RWPE2 (cell line): ENCODE results near the gene TMEM267.
A peak's percentile ranks its signal among the peaks of the same experiment; 100 is the strongest.
"Not testable (repeated sequence)": the region's sequence is repeated elsewhere in the genome, so short reads cannot be mapped to it uniquely, and the experiment has no call there.

Source experiments
- ATAC-seq: fragments of 200-7000 bp; cut with Tn5 transposase; 3 replicates; pipeline ENCODE4 v1.9.1; 2021; ENCODE audit warnings: low read depth
- DNase-seq: peaks from one replicate; pipeline ENCODE4 v3.0.0-alpha.2; 2020; ENCODE audit warnings: low spot score
- H3K27ac ChIP-seq: fragments of 450-650 bp; 2 replicates; pipeline ENCODE4 v1.5.1; 2017; ENCODE audit warnings: mild to moderate bottlenecking; ENCODE audit not compliant: poor library complexity, severe bottlenecking
- H3K27me3 ChIP-seq: fragments of 250-450 bp; sonication (Bioruptor Pico); 2 replicates; pipeline ENCODE4 v1.5.1; 2021; ENCODE audit warnings: mild to moderate bottlenecking, moderate library complexity; ENCODE audit not compliant: insufficient read depth, poor library complexity, severe bottlenecking
- H3K36me3 ChIP-seq: fragments of 250-450 bp; sonication (Bioruptor Pico); 2 replicates; pipeline ENCODE4 v1.5.1; 2020; ENCODE audit warnings: low read depth, mild to moderate bottlenecking, moderate library complexity
- H3K4me1 ChIP-seq: fragments of 250-450 bp; sonication (Bioruptor Pico); 2 replicates; pipeline ENCODE4 v1.5.1; 2021; ENCODE audit warnings: mild to moderate bottlenecking, moderate library complexity; ENCODE audit not compliant: insufficient read depth, poor library complexity, severe bottlenecking
- H3K4me3 ChIP-seq: fragments of 250-450 bp; sonication (Bioruptor Pico); 2 replicates; pipeline ENCODE4 v1.5.1; 2021; ENCODE audit warnings: mild to moderate bottlenecking, moderate library complexity; ENCODE audit not compliant: severe bottlenecking
- H3K9me3 ChIP-seq: fragments of 250-450 bp; sonication (Bioruptor Pico); 2 replicates; pipeline ENCODE4 v1.5.1; 2021; ENCODE audit warnings: mild to moderate bottlenecking, moderate library complexity; ENCODE audit not compliant: severe bottlenecking
- TF ChIP-seq, protein P1 (sequence below): fragments of 450-650 bp; IDR thresholded peaks from one replicate; pipeline ENCODE4 v1.5.1; 2017; ENCODE audit warnings: mild to moderate bottlenecking, moderate library complexity; ENCODE audit not compliant: poor library complexity, severe bottlenecking

The TMEM267 gene

DNA sequence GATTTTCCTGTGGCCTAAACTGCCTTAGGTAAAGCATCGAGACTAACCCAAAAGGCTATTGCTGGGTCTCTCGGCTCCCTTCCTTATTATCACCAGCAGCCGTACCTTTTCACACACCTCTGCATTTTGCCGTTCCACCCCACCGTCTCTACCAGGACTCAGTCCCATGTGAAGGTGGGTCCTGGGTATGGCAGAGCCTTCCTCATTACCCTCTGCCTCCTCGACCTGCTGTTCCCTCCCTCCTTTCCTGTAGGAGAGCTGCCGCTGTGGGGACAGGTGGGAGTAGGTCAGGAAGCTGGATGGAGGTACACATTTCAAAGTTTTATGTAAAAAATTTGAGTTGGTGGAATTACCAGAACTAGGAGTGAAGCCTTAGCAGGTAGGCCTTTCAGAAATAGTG is 73.3 kb downstream of the TMEM267 start:
- ATAC-seq = no peak
- TF ChIP-seq, protein P1, sequence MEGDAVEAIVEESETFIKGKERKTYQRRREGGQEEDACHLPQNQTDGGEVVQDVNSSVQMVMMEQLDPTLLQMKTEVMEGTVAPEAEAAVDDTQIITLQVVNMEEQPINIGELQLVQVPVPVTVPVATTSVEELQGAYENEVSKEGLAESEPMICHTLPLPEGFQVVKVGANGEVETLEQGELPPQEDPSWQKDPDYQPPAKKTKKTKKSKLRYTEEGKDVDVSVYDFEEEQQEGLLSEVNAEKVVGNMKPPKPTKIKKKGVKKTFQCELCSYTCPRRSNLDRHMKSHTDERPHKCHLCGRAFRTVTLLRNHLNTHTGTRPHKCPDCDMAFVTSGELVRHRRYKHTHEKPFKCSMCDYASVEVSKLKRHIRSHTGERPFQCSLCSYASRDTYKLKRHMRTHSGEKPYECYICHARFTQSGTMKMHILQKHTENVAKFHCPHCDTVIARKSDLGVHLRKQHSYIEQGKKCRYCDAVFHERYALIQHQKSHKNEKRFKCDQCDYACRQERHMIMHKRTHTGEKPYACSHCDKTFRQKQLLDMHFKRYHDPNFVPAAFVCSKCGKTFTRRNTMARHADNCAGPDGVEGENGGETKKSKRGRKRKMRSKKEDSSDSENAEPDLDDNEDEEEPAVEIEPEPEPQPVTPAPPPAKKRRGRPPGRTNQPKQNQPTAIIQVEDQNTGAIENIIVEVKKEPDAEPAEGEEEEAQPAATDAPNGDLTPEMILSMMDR = no peak
- DNase-seq = no peak

DNA sequence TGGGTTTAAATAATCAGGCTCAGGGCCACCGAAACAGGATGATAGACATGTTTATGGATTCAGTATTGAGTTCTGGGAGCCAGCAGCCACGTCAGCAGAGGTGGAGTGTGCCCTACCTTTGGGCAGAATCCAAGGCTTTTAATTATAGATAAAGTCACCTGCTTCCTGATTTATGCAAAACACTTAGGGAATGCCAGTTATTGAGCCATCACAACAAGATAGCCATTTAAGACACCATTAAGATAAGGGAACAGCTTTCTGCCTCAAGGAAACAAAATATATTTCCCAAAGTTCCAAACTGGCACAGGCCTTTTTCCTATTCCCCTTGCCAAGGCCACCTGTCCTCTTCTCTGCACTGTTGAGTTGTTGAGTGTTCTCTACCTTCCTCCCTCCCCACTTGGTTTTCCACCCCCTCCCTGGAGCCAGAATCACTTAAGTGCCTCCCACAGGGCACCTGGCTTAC is 73.8 kb downstream of the TMEM267 start:
- no peak for DNase-seq
- ATAC-seq = no peak

More for the DNA sequence above, 73.3 kb downstream of the TMEM267 start:
- Histone ChIP-seq H3K4me3 (no peak overlapping the region), H3K9me3 (peaks cover 5% of the 10 kb centered on the region), H3K36me3 (no peaks in the 10 kb centered on the region), H3K27ac (no peak overlapping the region), H3K4me1 (no peaks in the 10 kb centered on the region), H3K27me3 (no peaks in the 10 kb centered on the region)

DNA sequence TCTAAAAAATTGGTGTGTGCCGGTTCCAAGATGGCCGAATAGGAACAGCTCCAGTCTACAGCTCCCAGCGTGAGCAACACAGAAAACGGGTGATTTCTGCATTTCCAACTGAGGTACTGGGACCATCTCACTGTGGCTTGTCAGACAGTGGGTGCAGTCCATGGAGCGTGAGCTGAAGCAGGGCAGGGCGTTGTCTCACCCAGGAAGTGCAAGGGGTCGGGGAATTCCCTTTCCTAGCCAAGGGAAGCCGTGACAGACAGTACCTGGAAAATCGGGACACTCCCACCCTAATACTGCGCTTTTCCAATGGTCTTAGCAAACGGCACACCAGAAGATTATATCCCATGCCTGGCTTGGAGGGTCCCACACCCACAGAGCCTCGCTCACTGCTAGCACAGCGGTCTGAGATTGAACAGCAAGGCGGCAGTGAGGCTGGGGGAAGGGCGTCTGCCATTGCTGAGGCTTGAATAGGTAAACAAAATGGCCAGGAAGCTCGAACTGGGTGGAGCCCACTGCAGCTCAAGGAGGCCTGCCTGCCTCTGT is 81.1 kb downstream of the TMEM267 start:
- H3K4me1 ChIP-seq, H3K9me3 ChIP-seq, H3K27me3 ChIP-seq, ATAC-seq, H3K36me3 ChIP-seq, DNase-seq, H3K4me3 ChIP-seq, H3K27ac ChIP-seq: not testable (repeated sequence)

More for the DNA sequence above, 73.8 kb downstream of the TMEM267 start:
- Histone ChIP-seq H3K4me1 (no peaks in the 10 kb centered on the region), H3K9me3 (peaks cover 5% of the 10 kb centered on the region), H3K4me3 (no peak overlapping the region), H3K36me3 (no peaks in the 10 kb centered on the region), H3K27me3 (no peaks in the 10 kb centered on the region), H3K27ac (no peak overlapping the region)
- TF ChIP-seq, protein P1 = no peak

DNA sequence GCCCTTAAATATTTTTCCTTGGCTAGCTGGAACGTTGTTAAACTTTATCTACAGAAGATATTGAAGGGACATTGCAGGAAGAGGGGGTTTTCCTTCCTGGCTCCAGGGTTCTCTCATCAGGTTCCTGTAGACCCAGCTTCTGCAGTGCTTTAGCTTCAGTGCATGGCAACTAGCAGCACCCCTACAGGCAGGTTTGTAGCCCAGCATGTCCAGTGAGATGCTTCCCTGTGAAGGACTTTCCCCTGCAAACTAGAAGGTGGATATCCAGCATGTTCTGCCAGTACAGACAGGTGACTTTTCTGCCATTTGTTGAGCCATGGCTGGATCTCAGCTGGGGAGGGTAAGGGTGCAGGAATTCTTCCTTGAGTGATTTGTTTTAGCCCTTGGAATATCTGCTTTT is 81.8 kb downstream of the TMEM267 start:
- ATAC-seq (0 out of 3 replicates have a peak, but pooled peaks have one; percentile 22), DNase-seq (no peak)
- Histone ChIP-seq H3K27ac (no peak overlapping the region), H3K36me3 (no peaks in the 10 kb centered on the region), H3K27me3 (no peaks in the 10 kb centered on the region), H3K4me3 (no peak overlapping the region), H3K9me3 (peaks cover under 1% of the 10 kb centered on the region), H3K4me1 (peaks cover 7% of the 10 kb centered on the region)
- TF ChIP-seq, protein P1 = no peak

DNA sequence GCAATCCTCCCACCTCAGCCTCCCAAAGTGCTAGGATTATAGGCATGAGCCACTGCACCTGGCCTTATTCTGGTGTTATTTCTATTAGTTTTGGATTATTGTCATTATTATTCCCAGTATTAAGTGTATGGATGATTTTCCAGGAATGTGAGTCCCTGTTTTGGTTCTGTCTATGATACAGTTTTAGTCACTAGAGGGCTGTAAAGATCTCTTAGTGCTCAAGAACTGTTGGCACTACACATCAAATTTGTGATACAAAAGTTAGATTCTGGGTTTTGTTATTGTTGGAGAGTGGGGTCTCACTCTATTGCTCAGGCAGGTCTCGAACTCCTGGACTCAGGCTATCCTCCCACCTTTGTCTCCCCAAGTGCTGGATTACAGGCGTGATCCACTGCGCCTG is 83.6 kb downstream of the TMEM267 start:
- TF ChIP-seq, protein P1 = peak; percentile 63

More for the DNA sequence above, 83.6 kb downstream of the TMEM267 start:
- H3K27me3 ChIP-seq = no peaks in the 10 kb centered on the region
- peaks cover 9% of the 10 kb centered on the region for H3K4me1 ChIP-seq
- H3K27ac ChIP-seq = no peak overlapping the region
- no peaks in the 10 kb centered on the region for H3K36me3 ChIP-seq
- H3K4me3 ChIP-seq = no peak overlapping the region
- no peak for ATAC-seq
- no peaks in the 10 kb centered on the region for H3K9me3 ChIP-seq
- no peak for DNase-seq
